Right renal cortex interstitium (tissue), 3 donors: ENCODE results near the gene AKR1C2. TPM values are rescaled to one million over a fixed set of nuclear protein-coding genes. Genes with fewer than 3 reads are reported as not detected.

Experiments
- DNase-seq, 3 donors: peaks; one replicate each; pipeline ENCODE4 v3.0.0-alpha.2; 2013; ENCODE audit warnings: low read depth in 3 of 3, low spot score in 2 of 3
- polyA plus RNA-seq, 3 donors: library from polyadenylated mRNA; unstranded; fragments of 120-200 nt; gene quantifications; one replicate each; pipeline ENCODE4 v1.2.1, GENCODE V29; 2013; ENCODE audit not compliant: insufficient read length in 3 of 3

Gene AKR1C2
- polyA plus RNA-seq, 3 donors, result 7.9 to 10.2 (median 8.6) TPM

- no peak for DNase-seq
These were observed 64.2 kb downstream of the AKR1C2 start for GRCh38 chr10:4939224-4940072.

Other genes starting within 250 kb of the AKR1C2 start
- 10 to 100 TPM in 1 of 3 donors, 1 to 10 TPM in 2; 5.2 to 11.3 (median 7.3) TPM for gene AKR1E2, start 177.7 kb downstream of the AKR1C2 start, polyA plus RNA-seq
- 10 to 100 TPM; 10.0 to 11.2 (median 10.1) TPM for gene AKR1C1, start 40.4 kb downstream of the AKR1C2 start, polyA plus RNA-seq
- 10 to 100 TPM; 63.2 to 79.0 (median 74.3) TPM for gene AKR1C3, start 90.6 kb upstream of the AKR1C2 start, polyA plus RNA-seq
- under 1 TPM; 0.07 to 0.50 (median 0.26) TPM for gene AKR1C8, start 181.3 kb upstream of the AKR1C2 start, polyA plus RNA-seq
- not detected for gene AKR1C4, start 193.0 kb upstream of the AKR1C2 start, polyA plus RNA-seq